Keratinocyte (primary cell): ENCODE measurements around the gene ZCCHC24.

ENCODE experiments used
- CTCF ChIP-seq, 3 experiments: IDR thresholded peaks in 1 of 3; conservative IDR thresholded peaks in 1 of 3; optimal IDR thresholded peaks in 1 of 3; 2 replicates in 2 of 3; 3 replicates in 1 of 3; pipeline versions ENCODE3 to v1.5.1; 2011; ENCODE audit warnings: low read length in 3 of 3, mild to moderate bottlenecking in 3 of 3, moderate library complexity in 2 of 3, control low read depth in 1 of 3, inconsistent platforms in 1 of 3; ENCODE audit not compliant: insufficient read depth in 2 of 3; ENCODE audit errors: extremely low read depth in 1 of 3
- EZH2 ChIP-seq: IDR thresholded peaks from one replicate; pipeline ENCODE4 v1.6.1; 2012; ENCODE audit warnings: inconsistent platforms, mild to moderate bottlenecking, low read length, moderate library complexity

- no peak for TF ChIP-seq CTCF (optimal IDR thresholded peaks at IDR 0.05 in 1 of 3, IDR thresholded peaks at IDR 0.05 in 1 of 3, conservative IDR thresholded peaks at IDR 0.05 in 1 of 3; ENCODE audit: extremely low read depth in 1 of 3, insufficient read depth in 2 of 3, low read length in 3 of 3)
- TF ChIP-seq EZH2: no peak
Measured at GRCh38 chr10:79393924-79394610, 51.4 kb downstream of the ZCCHC24 start.
